Measurements from ENCODE around the gene PPDPF. TPM values are rescaled to one million over a fixed set of nuclear protein-coding genes. Genes with fewer than 3 reads are reported as not detected.

The PPDPF gene
- total and polyA plus RNA-seq, 2 of the 8 experiments (the other 6 are each of a cell fraction or from before 2014, with no cell fraction given) = 30.5 to 138 TPM

DNA sequence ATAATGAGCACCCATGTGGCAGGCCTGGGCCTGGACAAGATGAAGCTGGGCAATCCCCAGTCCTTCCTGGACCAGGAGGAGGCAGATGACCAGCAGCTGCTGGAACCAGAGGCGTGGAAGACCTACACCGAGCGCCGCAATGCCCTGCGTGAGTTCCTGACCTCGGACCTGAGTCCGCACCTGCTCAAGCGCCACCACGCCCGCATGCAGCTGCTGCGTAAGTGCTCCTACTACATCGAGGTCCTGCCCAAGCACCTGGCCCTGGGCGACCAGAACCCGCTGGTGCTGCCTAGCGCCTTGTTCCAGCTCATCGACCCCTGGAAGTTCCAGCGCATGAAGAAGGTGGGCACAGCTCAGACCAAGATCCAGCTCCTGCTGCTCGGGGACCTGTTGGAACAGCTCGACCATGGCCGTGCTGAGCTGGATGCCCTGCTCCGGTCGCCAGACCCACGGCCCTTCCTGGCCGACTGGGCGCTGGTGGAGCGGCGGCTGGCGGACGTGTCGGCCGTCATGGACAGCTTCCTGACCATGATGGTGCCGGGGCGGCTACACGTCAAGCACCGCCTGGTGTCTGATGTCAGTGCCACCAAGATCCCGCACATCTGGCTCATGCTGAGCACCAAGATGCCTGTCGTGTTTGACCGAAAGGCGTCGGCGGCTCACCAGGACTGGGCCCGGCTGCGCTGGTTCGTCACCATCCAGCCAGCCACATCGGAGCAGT is 35.3 kb downstream of the PPDPF start (continued):
- no peak for TF ChIP-seq CTBP2 (IDR thresholded peaks at IDR 0.05; ENCODE audit: borderline replicate concordance, insufficient read depth, insufficient read length, low read length)
- TF ChIP-seq CHD1 (IDR thresholded peaks at IDR 0.05; ENCODE audit: low read depth, low read length) = no peak
- no peak for TF ChIP-seq BCL11A (IDR thresholded peaks at IDR 0.05; ENCODE audit: low read depth in 2 of 2, low read length in 2 of 2)
- TF ChIP-seq SRF (IDR thresholded peaks at IDR 0.05; ENCODE audit: low read depth, low read length) = no peak
- TF ChIP-seq HDAC6 (IDR thresholded peaks at IDR 0.05; ENCODE audit: low read depth, low read length) = no peak
- no peak for TF ChIP-seq RNF2 (IDR thresholded peaks at IDR 0.05; ENCODE audit: borderline replicate concordance, low read depth, low read length, missing control alignments, poor library complexity, severe bottlenecking)
- no peak for TF ChIP-seq EGR1 (IDR thresholded peaks at IDR 0.05; ENCODE audit: borderline replicate concordance, low read depth, low read length)

All from H1 (cell line).